ENCODE data around the gene MS4A3.

DNA sequence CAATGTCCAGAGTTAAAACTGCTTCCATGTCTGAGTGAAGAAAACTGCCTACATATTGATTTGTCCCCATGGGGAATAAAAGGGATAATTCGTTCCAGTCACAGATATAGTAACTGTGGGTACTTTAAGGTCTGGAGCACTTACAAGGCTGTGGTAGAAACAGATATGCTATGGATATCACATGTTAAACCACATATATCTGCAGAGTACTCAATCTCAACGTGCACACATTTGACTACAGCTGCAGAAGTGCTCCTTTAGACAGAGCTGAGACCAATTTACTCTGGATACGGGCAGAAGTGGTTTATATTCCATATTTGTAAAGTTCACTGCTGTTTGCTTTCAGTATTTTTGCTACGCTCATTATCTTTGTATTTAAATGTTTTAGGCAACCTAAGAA, 22.3 kb downstream of the MS4A3 start:
- TF ChIP-seq, protein P1, sequence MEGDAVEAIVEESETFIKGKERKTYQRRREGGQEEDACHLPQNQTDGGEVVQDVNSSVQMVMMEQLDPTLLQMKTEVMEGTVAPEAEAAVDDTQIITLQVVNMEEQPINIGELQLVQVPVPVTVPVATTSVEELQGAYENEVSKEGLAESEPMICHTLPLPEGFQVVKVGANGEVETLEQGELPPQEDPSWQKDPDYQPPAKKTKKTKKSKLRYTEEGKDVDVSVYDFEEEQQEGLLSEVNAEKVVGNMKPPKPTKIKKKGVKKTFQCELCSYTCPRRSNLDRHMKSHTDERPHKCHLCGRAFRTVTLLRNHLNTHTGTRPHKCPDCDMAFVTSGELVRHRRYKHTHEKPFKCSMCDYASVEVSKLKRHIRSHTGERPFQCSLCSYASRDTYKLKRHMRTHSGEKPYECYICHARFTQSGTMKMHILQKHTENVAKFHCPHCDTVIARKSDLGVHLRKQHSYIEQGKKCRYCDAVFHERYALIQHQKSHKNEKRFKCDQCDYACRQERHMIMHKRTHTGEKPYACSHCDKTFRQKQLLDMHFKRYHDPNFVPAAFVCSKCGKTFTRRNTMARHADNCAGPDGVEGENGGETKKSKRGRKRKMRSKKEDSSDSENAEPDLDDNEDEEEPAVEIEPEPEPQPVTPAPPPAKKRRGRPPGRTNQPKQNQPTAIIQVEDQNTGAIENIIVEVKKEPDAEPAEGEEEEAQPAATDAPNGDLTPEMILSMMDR (conservative IDR thresholded peaks at IDR 0.05; ENCODE audit: low read length) = no peak
- no peak for TF ChIP-seq EZH2phosphoT487 (IDR thresholded peaks at IDR 0.05; ENCODE audit: borderline replicate concordance)
